Astrocyte (in vitro differentiated cells and primary cell): ENCODE measurements around the gene ETHE1.

ENCODE experiments used
- CTCF ChIP-seq: IDR thresholded peaks from 2 replicates; pipeline ENCODE4 v1.5.1; 2011; ENCODE audit warnings: low read depth, mild to moderate bottlenecking, inconsistent platforms, low read length, moderate library complexity; ENCODE audit not compliant: insufficient read depth
- EZH2 ChIP-seq: IDR thresholded peaks from 2 replicates; pipeline ENCODE4 v1.6.1; 2012; ENCODE audit warnings: mild to moderate bottlenecking, low read length, inconsistent platforms; ENCODE audit not compliant: insufficient read depth

- TF ChIP-seq CTCF (no peak), EZH2 (no peak)
Observed at GRCh38 chr19:43465468-43466120, 61.4 kb downstream of the ETHE1 start, which contains the start of gene LYPD3.
